ENCODE results near the gene TBL1Y. TPM values are rescaled to one million over a fixed set of nuclear protein-coding genes. Genes with fewer than 3 reads are reported as not detected.

TBL1Y gene
- total RNA-seq, 3 donors from 2014 or later = 3.0 TPM; not detected in 2

DNA sequence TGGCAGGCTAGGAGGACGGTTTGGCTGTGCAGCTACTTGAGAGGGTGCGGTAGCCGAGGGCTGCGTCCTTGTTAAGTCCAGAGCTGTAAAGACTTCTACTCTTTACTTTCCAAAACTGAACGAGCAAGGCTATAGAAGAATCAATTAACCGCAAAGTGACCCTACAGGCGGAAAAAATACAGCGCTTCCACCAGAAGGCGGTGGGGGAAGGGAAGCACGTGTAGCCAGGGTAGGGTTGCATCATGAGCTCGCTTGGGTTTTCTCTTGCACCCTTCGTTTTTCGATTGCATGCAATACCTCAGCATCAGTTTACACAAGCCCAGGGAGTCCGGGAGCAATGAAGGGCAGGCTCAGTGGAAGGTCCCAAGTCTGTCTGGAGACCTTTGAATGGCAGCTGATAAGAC is 1.4 kb upstream of the TBL1Y start:
- Histone ChIP-seq H3K36me3 (no peaks in the 10 kb centered on the region), H3K27me3 (no peaks in the 10 kb centered on the region), H3K27ac (no peak overlapping the region), H3K4me3 (no peak overlapping the region), H3K4me1 (no peaks in the 10 kb centered on the region), H3K9me3 (no peaks in the 10 kb centered on the region)
- intact Hi-C loops (cut with DNase I; ENCODE audit: low total_unique reads) = no loop called here
- no peak for TF ChIP-seq POLR2AphosphoS5 (IDR thresholded peaks at IDR 0.05)
- TF ChIP-seq, protein P1, sequence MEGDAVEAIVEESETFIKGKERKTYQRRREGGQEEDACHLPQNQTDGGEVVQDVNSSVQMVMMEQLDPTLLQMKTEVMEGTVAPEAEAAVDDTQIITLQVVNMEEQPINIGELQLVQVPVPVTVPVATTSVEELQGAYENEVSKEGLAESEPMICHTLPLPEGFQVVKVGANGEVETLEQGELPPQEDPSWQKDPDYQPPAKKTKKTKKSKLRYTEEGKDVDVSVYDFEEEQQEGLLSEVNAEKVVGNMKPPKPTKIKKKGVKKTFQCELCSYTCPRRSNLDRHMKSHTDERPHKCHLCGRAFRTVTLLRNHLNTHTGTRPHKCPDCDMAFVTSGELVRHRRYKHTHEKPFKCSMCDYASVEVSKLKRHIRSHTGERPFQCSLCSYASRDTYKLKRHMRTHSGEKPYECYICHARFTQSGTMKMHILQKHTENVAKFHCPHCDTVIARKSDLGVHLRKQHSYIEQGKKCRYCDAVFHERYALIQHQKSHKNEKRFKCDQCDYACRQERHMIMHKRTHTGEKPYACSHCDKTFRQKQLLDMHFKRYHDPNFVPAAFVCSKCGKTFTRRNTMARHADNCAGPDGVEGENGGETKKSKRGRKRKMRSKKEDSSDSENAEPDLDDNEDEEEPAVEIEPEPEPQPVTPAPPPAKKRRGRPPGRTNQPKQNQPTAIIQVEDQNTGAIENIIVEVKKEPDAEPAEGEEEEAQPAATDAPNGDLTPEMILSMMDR (IDR thresholded peaks at IDR 0.05) = no peak
- no peak for TF ChIP-seq POLR2A (IDR thresholded peaks at IDR 0.05)
- DNase-seq (ENCODE audit: low spot score in 2 of 2) = no peak

DNA sequence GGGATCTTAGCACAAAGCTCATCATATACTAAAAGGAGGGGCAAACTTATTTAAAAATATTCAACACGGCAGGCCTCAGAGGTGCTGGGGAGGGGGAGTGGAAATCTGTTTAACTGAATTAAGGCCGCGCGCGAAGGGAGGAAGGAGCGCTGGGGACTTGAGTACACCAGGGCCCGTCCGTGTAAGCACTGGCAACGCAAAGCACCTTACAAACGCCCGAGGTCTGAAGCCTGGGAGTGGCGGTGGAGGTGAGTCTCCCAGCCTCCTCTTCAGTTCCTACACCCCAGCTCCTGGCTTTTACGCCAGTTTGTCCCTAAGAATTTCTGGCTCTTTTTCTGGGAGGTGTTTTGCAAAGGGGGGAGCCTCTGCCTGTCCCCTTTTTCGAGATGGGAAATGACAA is 641 bp upstream of the TBL1Y start:
- Histone ChIP-seq H3K4me1 (no peaks in the 10 kb centered on the region), H3K36me3 (no peaks in the 10 kb centered on the region), H3K27me3 (no peaks in the 10 kb centered on the region), H3K4me3 (no peak overlapping the region), H3K27ac (no peak overlapping the region), H3K9me3 (no peaks in the 10 kb centered on the region)
- intact Hi-C loops (cut with DNase I; ENCODE audit: low total_unique reads) = no loop called here
- peak in 1 of 2 donors; percentile 48 for DNase-seq (ENCODE audit: low spot score in 2 of 2)
- no peak for TF ChIP-seq POLR2AphosphoS5 (IDR thresholded peaks at IDR 0.05)
- TF ChIP-seq POLR2A (IDR thresholded peaks at IDR 0.05) = no peak
- TF ChIP-seq, protein P1 (IDR thresholded peaks at IDR 0.05) = no peak

DNA sequence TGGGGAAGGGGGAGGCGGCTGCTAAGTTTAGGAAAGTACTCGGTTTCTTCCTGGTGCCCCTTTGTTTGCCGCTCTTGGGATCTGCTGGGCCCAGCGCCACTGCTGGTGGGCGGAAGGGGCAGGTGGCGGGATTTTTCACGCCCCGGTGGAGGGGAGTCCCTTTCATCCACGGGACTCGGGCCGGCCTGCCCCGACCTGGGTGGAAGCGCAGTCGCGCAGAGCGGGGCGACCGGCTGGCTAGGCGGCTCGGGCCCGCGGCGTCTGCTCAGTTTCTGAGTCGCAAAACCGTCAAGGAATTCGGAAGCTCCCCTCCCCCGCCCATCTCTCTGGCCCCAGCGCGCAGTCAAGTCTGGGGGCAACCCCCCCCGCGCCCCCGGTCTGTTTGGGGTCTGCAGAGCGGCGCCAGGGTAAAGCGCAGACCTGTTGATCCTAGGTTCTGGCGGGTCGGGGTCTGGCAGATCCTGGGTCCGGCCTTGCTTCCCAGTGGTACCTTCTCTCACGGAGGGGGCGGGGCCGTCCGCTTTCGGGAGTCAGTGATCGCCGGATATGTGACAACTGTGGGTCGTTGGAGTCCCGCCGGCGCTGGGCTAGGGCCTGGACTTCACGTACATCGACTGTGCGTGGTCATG is 870 bp downstream of the TBL1Y start, which contains the start of gene AMELY:
AMELY (minus strand) TSS at position 500 of the 629 bp plus-strand sequence. CDS start 39,144 bp downstream, outside the sequence.
- peak within 1 kb of the TSS in 1 of 3 donors; percentile 7 for H3K4me3 ChIP-seq
- H3K36me3 ChIP-seq = no peaks in the 10 kb centered on the region
- no peaks in the 10 kb centered on the region for H3K27me3 ChIP-seq
- TF ChIP-seq, protein P1 (IDR thresholded peaks at IDR 0.05) = no peak
- TF ChIP-seq POLR2AphosphoS5 (IDR thresholded peaks at IDR 0.05) = no peak
- no peak for TF ChIP-seq POLR2A (IDR thresholded peaks at IDR 0.05)
- no peaks in the 10 kb centered on the region for H3K4me1 ChIP-seq
- peak in 1 of 2 donors; percentile 52 for DNase-seq (ENCODE audit: low spot score in 2 of 2)
- intact Hi-C loops (cut with DNase I; ENCODE audit: low total_unique reads) = no loop called here
- H3K27ac ChIP-seq = no peak within 1 kb of the TSS
- no peaks in the 10 kb centered on the region for H3K9me3 ChIP-seq

DNA sequence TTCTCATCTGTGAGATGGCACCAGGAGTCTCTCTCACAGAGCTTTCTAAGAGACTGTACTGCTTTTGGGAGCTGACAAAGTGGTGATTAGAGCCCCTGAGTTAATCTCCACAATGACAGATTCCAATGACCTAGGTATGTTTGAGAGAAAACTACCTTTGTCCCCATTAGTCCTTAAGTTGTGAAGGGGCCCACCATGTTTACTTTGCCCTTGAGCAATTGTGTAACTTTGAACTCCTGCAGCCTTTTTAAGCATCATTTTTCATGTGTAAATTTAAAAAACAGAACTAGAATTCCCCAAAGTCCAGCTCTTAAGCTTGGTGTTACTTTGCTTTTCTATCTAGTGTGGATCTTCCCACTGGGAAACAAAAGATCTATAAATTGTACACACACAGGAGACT is 2.9 kb downstream of the TBL1Y start:
- intact Hi-C loops (cut with DNase I; ENCODE audit: low total_unique reads) = no loop called here
- H3K9me3 ChIP-seq = no peaks in the 10 kb centered on the region
- TF ChIP-seq, protein P1 (IDR thresholded peaks at IDR 0.05) = no peak
- DNase-seq (ENCODE audit: low spot score in 2 of 2) = no peak
- no peak overlapping the region for H3K27ac ChIP-seq
- no peaks in the 10 kb centered on the region for H3K27me3 ChIP-seq
- no peaks in the 10 kb centered on the region for H3K36me3 ChIP-seq
- H3K4me3 ChIP-seq = no peak overlapping the region
- H3K4me1 ChIP-seq = no peaks in the 10 kb centered on the region

DNA sequence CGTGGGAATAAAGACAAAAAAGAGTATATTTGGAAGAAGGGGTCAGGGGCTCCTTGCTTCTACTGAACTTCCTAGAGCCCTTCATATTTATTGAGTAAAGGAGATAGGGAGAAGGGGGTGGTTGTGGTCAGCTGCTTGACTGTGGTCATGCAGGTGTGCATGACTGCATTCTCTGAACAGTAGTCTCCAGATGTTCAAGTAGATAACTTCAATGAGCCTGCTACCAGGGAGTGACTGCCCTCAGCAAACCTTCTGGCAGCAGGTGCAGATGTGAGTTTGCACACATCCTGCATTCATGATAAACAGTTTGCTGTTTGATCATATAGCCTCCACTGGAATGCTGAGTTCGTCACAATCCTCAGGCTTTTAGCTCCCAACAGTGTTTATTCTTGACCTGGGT is 10.6 kb downstream of the TBL1Y start:
- no peaks in the 10 kb centered on the region for H3K36me3 ChIP-seq
- H3K9me3 ChIP-seq = no peaks in the 10 kb centered on the region
- no peaks in the 10 kb centered on the region for H3K4me1 ChIP-seq
- no peak overlapping the region for H3K27ac ChIP-seq
- intact Hi-C loops (cut with DNase I; ENCODE audit: low total_unique reads) = no loop called here
- TF ChIP-seq POLR2A (IDR thresholded peaks at IDR 0.05) (no peak), POLR2AphosphoS5 (IDR thresholded peaks at IDR 0.05) (no peak)
- TF ChIP-seq, protein P1 (IDR thresholded peaks at IDR 0.05) = no peak
- DNase-seq (ENCODE audit: low spot score in 2 of 2) = no peak
- H3K27me3 ChIP-seq = no peaks in the 10 kb centered on the region
- H3K4me3 ChIP-seq = no peak overlapping the region
